MM.1S (cell line): ENCODE results near the gene SLC6A13.

ENCODE experiments used
- DNase-seq: peaks from one replicate; pipeline ENCODE4 v3.0.0-alpha.2; 2015
- H2AFZ ChIP-seq: fragments of 300-600 bp; sonication (generic); 2 replicates; pipeline ENCODE4 v1.6.0; 2016; ENCODE audit warnings: antibody characterized with exemption, low read length
- H3F3A ChIP-seq: fragments of 300-600 bp; sonication (generic); 2 replicates; pipeline ENCODE4 v1.6.1; 2016; ENCODE audit warnings: mild to moderate bottlenecking, antibody characterized with exemption, low read length, moderate library complexity, mixed read lengths; ENCODE audit not compliant: insufficient read depth
- H3K27ac ChIP-seq: fragments of 300-600 bp; sonication (generic); 2 replicates; pipeline ENCODE4 v1.5.1; 2016; ENCODE audit warnings: mild to moderate bottlenecking, low read length
- H3K27me3 ChIP-seq: fragments of 300-600 bp; sonication (generic); replicated peaks from 2 replicates; pipeline ENCODE4 v1.6.0; 2016; ENCODE audit warnings: low read length; ENCODE audit not compliant: insufficient read depth
- H3K36me3 ChIP-seq: fragments of 300-600 bp; sonication (generic); replicated peaks from 2 replicates; pipeline ENCODE4 v1.6.1; 2016; ENCODE audit warnings: mild to moderate bottlenecking, low read length, mixed read lengths; ENCODE audit not compliant: insufficient read depth
- H3K4me1 ChIP-seq: fragments of 300-600 bp; sonication (generic); 2 replicates; pipeline ENCODE4 v1.6.1; 2016; ENCODE audit warnings: low read length, mixed read lengths
- H3K4me2 ChIP-seq: fragments of 300-600 bp; sonication (generic); 2 replicates; pipeline ENCODE4 v1.6.0; 2016; ENCODE audit warnings: low read depth, low read length
- H3K4me3 ChIP-seq: fragments of 300-600 bp; sonication (generic); 2 replicates; pipeline ENCODE4 v1.5.1; 2016; ENCODE audit warnings: low read length, mixed read lengths
- H3K79me2 ChIP-seq: fragments of 300-600 bp; sonication (generic); 2 replicates; pipeline ENCODE4 v1.6.1; 2016; ENCODE audit warnings: mixed run types, low read length, mixed read lengths
- H3K9ac ChIP-seq: fragments of 300-600 bp; sonication (generic); 2 replicates; pipeline ENCODE4 v1.6.1; 2016; ENCODE audit warnings: low read length, mixed read lengths
- H3K9me2 ChIP-seq: fragments of 300-600 bp; sonication (generic); replicated peaks from 2 replicates; pipeline ENCODE4 v1.6.1; 2016; ENCODE audit warnings: mild to moderate bottlenecking, low read length, mixed read lengths; ENCODE audit not compliant: insufficient read depth
- H3K9me3 ChIP-seq: fragments of 300-600 bp; sonication (generic); replicated peaks from 2 replicates; pipeline ENCODE4 v1.6.1; 2016; ENCODE audit warnings: mild to moderate bottlenecking, low read length, mixed read lengths; ENCODE audit not compliant: insufficient read depth
- H4K20me1 ChIP-seq: fragments of 300-600 bp; sonication (generic); 2 replicates; pipeline ENCODE4 v1.6.1; 2016; ENCODE audit warnings: mild to moderate bottlenecking, low read length, moderate library complexity, mixed read lengths; ENCODE audit not compliant: insufficient read depth
- EZH2 ChIP-seq: fragments of 300-600 bp; sonication (generic); optimal IDR thresholded peaks from 2 replicates; pipeline ENCODE3; 2017; ENCODE audit warnings: low read depth, mild to moderate bottlenecking, antibody characterized with exemption, low read length, mixed read lengths
- EZH2phosphoT487 ChIP-seq: fragments of 300-600 bp; sonication (generic); IDR thresholded peaks from 2 replicates; pipeline ENCODE4 v1.6.1; 2018; ENCODE audit warnings: antibody characterized with exemption, low read length
- TF ChIP-seq, protein P1 (sequence below): fragments of 300-600 bp; sonication (generic); IDR thresholded peaks from 2 replicates; pipeline ENCODE4 v1.5.1; 2016; ENCODE audit warnings: antibody characterized with exemption, low read length, mixed read lengths

SLC6A13 gene

GRCh38 chr12:253116-253831 lies 9.4 kb downstream of the SLC6A13 start:
- Histone ChIP-seq H4K20me1 (no peaks in the 10 kb centered on the region), H3F3A (no peaks in the 10 kb centered on the region), H2AFZ (no peak overlapping the region), H3K27me3 (peaks cover 29% of the 10 kb centered on the region), H3K79me2 (no peaks in the 10 kb centered on the region), H3K36me3 (no peaks in the 10 kb centered on the region), H3K27ac (no peak overlapping the region), H3K9me2 (no peaks in the 10 kb centered on the region), H3K4me1 (no peaks in the 10 kb centered on the region), H3K4me3 (no peak overlapping the region), H3K9ac (no peak overlapping the region), H3K9me3 (no peaks in the 10 kb centered on the region), H3K4me2 (no peak overlapping the region)
- TF ChIP-seq EZH2phosphoT487 (no peak), EZH2 (no peak)
- TF ChIP-seq, protein P1, sequence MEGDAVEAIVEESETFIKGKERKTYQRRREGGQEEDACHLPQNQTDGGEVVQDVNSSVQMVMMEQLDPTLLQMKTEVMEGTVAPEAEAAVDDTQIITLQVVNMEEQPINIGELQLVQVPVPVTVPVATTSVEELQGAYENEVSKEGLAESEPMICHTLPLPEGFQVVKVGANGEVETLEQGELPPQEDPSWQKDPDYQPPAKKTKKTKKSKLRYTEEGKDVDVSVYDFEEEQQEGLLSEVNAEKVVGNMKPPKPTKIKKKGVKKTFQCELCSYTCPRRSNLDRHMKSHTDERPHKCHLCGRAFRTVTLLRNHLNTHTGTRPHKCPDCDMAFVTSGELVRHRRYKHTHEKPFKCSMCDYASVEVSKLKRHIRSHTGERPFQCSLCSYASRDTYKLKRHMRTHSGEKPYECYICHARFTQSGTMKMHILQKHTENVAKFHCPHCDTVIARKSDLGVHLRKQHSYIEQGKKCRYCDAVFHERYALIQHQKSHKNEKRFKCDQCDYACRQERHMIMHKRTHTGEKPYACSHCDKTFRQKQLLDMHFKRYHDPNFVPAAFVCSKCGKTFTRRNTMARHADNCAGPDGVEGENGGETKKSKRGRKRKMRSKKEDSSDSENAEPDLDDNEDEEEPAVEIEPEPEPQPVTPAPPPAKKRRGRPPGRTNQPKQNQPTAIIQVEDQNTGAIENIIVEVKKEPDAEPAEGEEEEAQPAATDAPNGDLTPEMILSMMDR = no peak
- no peak for DNase-seq

DNA sequence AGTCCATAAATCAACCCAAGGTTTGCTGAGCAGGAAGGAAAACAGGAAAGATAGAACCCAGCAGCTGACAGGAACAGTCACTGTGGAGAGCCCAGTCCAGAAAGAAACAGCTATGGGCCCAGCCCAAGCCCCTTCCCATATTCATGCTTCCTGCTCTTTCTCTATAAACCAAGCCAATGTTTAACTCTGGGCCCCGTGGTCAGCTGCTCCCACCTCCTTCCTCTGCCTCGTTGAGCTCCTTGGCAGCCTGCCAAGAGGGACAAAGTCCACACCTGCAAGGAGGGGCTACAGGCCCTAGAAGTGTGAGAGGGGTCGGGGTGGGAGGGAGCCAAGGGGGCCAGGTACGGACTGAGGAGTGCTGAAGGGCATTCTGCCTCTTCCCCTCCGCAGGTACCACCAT lies 10.0 kb downstream of the SLC6A13 start:
- H3K36me3 ChIP-seq = no peaks in the 10 kb centered on the region
- no peaks in the 10 kb centered on the region for H3K79me2 ChIP-seq
- H3F3A ChIP-seq = no peaks in the 10 kb centered on the region
- H3K27ac ChIP-seq = no peak overlapping the region
- H3K4me3 ChIP-seq = no peak overlapping the region
- peaks cover 23% of the 10 kb centered on the region for H3K27me3 ChIP-seq
- no peak overlapping the region for H3K4me2 ChIP-seq
- TF ChIP-seq EZH2phosphoT487 (no peak), EZH2 (no peak)
- TF ChIP-seq, protein P1 = no peak
- no peak overlapping the region for H3K9ac ChIP-seq
- no peaks in the 10 kb centered on the region for H3K9me2 ChIP-seq
- DNase-seq = no peak
- no peaks in the 10 kb centered on the region for H3K9me3 ChIP-seq
- H3K4me1 ChIP-seq = no peaks in the 10 kb centered on the region
- no peaks in the 10 kb centered on the region for H4K20me1 ChIP-seq
- H2AFZ ChIP-seq = no peak overlapping the region

DNA sequence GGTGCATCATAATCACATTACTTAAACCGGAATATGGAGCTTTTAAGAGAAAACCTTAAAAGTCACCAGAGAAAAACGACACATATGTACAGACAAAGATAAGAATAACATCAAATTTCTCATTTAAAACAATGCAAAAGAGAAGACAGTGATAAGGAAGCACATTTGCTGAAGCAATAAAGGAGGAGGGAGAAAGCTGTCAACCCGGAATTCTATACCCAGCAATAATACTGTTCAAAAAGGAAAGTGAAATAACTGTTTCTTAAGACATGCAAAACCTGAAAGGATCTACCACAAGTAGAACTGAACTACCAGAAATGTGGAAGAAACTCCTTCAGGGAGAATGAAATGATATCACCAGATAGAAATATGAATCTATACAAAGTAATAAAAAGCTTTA lies 15.4 kb downstream of the SLC6A13 start:
- Histone ChIP-seq H3K9ac (no peak overlapping the region), H3F3A (no peaks in the 10 kb centered on the region), H3K27ac (no peak overlapping the region), H3K4me1 (no peaks in the 10 kb centered on the region), H3K27me3 (peaks cover 9% of the 10 kb centered on the region; the same call in 1 of the 2 replicates), H3K4me3 (no peak overlapping the region), H3K4me2 (no peak overlapping the region), H3K36me3 (no peaks in the 10 kb centered on the region), H3K9me2 (no peaks in the 10 kb centered on the region), H2AFZ (no peak overlapping the region), H3K9me3 (no peaks in the 10 kb centered on the region), H4K20me1 (no peaks in the 10 kb centered on the region), H3K79me2 (no peaks in the 10 kb centered on the region)
- DNase-seq = no peak
- TF ChIP-seq, protein P1 = no peak
- TF ChIP-seq EZH2phosphoT487 (no peak), EZH2 (no peak)
